Measurements from ENCODE around the gene SPINK13. TPM values are rescaled to one million over a fixed set of nuclear protein-coding genes. Genes with fewer than 3 reads are reported as not detected.
"Not testable (repeated sequence)": the region's sequence is repeated elsewhere in the genome, so short reads cannot be mapped to it uniquely, and the experiment has no call there.

Gene SPINK13, protein sequence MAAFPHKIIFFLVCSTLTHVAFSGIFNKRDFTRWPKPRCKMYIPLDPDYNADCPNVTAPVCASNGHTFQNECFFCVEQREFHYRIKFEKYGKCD
- total RNA-seq (2014; rRNA removed; shearing (Covaris generic)) = not detected in 2 replicates

DNA sequence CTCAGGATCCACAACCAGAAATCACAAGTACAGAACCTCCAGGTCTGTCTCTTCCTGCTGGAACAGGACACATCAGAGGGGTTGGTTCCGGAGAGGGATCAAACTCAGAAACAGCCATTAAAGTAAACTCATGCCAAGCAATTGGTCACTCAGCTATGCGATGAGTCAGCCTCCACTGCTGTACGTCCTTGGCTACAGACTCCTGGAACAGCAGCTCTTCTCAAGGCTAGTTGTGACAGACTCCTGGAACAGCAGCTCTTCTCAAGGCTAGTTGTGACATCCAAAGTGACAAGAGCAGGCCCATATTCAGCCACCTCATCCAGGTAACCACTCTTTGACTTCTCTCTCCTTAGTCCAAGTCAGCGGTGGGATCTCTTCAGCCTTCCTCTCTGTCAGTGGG, at the start of gene SPINK13:
Gene SPINK13 (plus strand): TSS at position 229 of the 400 bp plus-strand sequence. CDS start 1,279 bp downstream, outside the sequence.
- peak; percentile 81 for DNase-seq (ENCODE audit: low read depth)

DNA sequence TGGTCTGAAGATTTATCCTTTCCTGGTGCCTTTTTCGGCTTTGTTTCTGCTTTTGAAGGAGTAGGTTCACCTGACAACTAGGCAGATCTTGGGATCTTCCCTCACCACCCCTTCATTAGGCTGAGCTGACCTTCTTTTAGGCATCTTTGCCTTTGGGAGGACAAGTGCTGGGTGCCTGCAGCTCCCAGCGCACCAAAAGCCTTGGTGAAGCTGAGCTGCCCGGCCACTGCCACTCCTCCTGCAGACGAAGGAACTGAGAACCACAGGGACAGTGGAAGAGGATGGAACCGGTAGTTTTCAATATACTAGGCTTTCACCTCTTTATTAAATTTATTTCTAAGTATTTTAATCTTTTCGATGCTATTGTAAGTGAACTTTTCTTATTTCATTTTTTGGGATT, 47.1 kb upstream of the SPINK13 start:
- no peak for DNase-seq (ENCODE audit: low read depth)

DNA sequence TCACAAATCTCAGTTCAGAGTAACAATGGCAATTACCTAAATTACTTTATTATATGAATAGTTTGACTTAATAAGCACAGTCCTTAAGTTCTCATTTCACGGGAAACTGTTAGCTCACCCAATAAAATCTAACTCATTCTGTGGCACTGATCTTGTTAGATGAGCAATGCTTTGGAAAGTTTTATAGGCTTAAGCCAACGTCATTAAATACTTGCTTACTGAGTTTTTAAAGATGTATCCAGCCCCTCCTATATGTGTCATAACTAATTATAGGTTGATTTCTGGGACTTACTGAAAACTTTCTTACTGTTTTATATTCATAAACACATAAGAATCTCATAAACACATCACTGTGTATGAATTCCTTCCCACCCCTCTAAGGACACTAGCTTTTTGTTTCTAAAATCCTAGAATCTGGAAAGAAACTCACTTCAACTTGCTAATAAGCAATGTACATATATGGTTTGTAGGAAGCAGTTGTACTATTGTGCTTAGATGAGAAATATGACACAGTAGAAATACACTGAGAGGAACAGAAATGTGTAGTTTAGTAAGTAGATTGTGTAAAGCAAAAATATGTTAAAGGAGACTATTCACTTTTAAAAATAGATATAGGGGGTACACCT, 44.4 kb upstream of the SPINK13 start:
- DNase-seq (ENCODE audit: low read depth) = peak; percentile 12

DNA sequence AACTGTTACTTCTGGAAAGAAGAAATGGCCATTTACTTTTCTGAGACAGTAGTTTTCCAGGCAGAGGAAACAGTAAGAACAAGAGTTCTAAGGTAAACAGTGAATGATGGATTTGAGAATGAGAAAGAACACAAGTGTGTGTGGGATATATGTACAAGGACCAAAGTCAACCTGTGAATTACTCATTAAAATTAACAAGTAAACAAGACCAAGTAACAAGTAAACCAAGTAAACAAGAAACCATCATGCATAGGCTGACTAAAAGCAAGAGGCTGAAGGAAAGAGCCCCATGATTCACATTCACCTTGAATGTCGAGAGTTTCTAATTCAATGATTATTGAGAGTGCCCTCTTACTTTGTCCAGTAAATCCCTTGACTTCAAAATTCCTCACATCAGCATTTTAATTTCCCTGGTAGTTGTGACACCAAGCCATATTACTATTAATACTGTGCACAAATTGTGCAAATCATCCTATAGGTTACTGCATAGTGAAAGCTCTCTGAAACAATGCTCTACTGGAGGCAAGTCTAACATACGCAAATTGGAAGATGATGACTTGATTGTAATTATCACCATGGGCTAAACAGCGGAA, 40.1 kb upstream of the SPINK13 start:
- no peak for DNase-seq (ENCODE audit: low read depth)

DNA sequence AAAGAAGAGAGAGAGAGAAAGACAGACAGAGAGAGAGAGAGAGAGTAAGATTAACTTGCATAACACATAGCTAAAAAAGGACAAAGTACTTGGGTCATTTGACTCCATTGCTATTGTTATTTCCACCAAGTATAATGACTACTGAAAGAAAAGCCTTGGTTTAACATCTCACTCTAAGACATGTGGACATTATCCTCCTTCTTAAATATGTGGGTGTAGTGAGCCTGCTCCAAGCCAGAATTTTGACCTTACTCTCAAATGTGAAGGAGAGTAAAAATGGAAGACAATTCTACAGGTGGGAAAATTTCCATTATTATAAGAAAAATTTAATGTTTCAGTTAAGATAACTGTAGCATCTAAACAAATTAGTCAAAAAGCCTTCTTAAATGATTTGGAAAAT, 38.8 kb upstream of the SPINK13 start:
- DNase-seq (ENCODE audit: low read depth) = no peak

DNA sequence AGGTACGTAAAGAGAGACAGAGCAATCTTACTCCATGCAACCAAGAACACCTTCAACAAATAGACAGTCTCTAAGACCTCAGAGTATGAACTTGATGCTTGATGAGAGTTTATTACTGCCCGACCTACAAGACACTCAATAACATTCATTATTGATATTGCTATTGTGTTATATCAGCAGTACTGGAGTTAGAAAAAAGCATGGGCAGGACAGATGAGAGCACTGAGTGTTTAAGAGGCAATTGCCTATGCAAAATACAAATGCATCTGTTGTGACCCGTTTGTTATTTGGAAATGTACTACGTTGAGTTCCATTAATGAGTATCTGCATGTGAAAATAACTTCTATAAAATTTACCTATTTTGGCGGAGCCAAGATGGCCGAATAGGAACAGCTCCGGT, 38.4 kb upstream of the SPINK13 start:
- no peak for DNase-seq (ENCODE audit: low read depth)

DNA sequence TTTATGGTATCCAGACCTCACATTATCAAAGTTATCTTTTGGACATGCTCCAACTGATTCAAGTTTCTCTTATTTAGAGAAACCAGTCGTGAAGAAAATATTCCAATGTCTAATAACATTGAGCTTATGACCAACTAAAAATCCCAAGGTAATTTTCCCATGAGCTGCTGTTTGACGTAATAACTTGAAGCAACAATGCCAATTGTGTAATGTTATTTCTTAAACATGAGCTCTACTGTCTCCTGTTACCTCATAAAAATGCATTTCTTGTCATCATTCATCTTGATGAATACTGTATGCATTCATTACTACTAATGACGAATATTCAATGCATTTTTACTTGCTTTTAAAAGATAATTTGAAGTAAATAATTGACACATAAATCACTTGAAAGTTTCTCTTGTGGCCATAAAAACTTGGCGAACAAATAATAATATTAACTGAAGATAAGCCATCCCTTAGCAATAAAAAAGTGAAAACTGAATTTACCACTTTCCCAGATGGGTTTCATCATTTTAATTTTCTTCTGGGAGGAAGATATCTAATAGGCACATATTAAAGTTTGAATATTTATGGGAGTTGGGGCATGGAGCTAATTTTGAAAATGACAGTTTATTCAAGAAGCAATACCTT, 30.7 kb upstream of the SPINK13 start:
- no peak for DNase-seq (ENCODE audit: low read depth)

DNA sequence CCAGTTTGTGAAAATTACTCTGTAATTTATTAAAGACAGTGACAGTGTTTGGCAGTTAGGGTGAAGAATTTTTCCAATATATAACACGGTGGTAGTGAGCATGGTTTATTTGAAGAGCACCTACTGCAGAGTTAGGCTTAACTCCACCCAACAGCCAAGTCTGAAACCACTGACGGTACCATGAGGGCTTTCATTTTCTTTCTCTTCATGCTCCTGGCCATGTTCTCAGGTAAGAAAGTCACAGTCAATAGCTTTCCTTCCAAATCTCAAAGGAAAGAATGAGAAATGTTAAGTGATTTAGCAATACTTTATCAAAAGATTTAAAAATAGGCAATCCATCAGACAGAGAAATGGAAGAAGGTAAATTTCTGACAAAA, 30.2 kb upstream of the SPINK13 start, which contains the start of gene MARCOL:
Gene MARCOL (plus strand): TSS at position 108 of the 377 bp plus-strand sequence. CDS start 73 bp downstream, at position 181.
- no peak for DNase-seq (ENCODE audit: low read depth)

DNA sequence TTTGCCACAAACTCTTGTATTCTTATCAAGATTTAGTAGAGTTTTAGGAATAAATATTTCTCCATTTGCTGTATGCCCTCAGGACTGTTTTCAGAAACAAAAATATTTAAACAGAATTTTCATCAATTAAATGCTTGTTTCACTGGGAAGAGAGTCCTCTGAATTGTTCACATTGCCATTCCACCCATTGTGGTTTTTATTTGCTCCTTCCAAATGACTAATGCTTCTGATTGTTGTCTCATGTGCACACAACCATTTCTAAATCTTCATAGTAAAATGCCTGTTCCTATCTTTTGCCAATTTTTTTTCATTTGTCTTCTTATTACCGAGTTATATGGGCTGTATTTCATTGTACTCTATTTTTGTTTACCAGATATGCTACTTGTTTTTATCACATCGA, 19.7 kb upstream of the SPINK13 start:
- no peak for DNase-seq (ENCODE audit: low read depth)

DNA sequence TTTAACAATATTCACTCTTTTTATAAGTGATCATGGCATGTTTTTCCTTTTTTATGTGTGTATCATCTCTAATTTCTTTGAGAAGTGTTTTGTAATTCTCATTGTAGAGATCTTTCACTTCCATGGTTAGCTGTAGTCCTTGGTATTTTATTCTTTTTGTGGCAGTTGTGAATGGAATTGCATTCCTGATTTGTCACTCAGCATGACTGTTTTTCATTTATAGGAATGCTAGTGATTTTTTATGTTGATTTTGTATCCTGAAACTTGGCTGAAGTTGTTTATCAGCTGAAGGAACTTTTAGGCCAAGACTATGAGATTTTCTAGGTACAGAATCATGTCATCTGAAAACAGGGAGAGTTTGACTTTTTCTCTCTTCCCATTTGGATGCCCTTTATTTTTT, 13.1 kb upstream of the SPINK13 start:
- no peak for DNase-seq (ENCODE audit: low read depth)

DNA sequence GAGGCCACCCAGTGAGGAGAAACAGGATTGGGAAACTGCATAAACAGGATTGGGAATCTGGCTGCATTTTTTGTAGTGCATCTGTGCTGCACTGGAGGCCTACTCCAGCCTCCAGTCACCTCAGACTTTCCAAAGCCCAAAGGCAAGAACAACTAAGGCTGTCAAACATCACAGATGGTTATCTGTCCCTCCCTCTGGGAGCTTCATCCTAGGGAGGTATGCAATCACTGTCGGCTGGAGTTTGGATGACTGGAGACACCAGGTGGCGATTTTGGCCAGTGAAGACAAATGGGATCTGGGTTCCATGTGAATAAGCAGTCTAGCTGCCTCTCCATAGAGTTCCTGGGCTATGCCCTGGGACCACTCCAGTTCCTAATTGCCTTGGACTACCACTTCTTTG, 9.3 kb upstream of the SPINK13 start:
- no peak for DNase-seq (ENCODE audit: low read depth)

DNA sequence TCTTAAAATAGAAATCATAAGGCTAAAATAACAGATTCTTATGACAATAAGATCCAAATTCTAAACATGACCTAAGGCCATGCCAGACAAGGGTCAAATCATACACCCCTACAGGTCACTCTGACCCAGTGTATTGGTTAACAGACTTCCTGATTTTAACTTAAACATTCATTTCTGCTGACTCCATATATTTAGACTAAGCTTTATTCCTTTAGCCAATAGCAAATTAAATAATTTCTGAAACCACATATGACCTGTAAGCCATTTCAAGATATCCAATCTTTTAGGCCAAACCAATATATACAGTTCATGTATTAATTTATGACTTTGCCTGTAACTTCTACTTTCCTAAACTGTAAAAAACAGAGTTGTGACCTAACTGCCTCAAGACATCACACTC, 7.4 kb upstream of the SPINK13 start:
- DNase-seq (ENCODE audit: low read depth) = no peak

DNA sequence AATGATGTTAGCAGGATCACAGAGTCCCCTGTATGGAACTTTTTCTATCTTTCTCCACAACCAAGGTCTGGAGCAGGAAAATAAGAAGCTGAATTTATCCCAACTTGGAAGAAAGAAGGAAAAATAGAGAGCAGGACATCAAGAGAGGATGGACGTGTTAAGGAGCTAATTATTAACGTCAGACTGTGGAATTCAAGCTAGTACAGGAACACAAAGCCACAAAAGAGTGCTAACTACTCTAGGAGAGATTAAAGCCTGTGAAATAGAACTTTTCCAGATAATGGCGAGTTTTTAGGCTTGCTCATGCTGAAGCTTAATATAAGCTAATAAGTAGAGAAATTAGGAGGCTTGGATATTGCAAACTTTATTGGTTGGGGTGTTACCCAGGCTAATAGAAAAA, 632 bp upstream of the SPINK13 start:
- no peak for DNase-seq (ENCODE audit: low read depth)

DNA sequence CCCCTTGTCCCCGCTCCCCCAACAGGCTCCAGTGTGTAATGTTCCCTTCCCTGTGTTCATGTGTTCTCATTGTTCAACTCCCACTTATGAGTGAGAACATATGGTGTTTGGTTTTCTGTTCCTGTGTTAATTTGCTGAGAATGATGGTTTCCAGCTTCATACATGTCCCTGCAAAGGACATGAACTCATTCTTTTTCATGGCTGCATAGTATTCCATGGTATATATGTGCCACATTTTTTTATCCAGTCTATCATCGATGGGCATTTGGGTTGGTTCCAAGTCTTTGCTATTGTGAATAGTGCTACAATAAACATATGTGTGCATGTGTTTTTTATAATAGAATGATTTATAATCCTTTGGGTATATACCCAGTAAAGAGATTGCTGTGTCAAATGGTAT, 6.5 kb downstream of the SPINK13 start:
- DNase-seq (ENCODE audit: low read depth) = not testable (repeated sequence)

DNA sequence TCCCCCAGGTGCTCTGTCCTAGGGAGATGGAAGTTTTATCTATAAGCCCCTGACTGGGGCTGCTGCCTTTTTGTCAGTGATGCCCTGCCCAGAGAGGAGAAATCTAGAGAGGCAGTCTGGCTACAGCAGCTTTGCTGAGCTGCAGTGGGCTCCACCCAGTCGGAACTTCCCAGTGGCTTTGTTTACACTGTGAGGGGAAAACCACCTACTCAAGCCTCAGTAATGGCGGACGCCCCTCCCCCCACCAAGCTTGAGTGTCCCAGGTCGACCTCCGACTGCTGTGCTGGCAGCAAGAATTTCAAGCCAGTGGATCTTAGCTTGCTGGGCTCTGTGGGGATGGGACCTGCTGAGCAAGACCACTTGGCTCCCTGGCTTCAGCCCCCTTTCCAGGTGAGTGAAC, 12.3 kb downstream of the SPINK13 start:
- DNase-seq (ENCODE audit: low read depth) = peak; percentile 42

DNA sequence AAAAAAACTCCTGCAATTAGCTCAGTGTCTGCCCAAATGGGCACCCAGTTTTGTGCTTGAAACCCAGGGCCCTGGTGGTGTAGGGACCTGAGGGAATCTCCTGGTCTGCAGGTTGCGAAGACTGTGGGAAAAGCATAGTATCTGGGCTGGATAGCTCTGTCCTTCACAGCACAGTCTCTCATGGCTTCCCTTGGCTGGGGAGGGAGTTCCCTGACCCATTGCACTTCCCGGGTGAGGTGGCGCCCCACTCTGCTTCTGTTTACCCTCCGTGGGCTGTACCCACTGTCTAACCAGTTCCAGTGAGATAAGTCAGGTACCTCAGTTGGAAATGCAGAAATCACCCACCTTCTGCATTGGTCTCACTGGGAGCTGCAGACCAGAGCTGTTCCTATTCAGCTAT, 12.7 kb downstream of the SPINK13 start:
- not testable (repeated sequence) for DNase-seq (ENCODE audit: low read depth)

DNA sequence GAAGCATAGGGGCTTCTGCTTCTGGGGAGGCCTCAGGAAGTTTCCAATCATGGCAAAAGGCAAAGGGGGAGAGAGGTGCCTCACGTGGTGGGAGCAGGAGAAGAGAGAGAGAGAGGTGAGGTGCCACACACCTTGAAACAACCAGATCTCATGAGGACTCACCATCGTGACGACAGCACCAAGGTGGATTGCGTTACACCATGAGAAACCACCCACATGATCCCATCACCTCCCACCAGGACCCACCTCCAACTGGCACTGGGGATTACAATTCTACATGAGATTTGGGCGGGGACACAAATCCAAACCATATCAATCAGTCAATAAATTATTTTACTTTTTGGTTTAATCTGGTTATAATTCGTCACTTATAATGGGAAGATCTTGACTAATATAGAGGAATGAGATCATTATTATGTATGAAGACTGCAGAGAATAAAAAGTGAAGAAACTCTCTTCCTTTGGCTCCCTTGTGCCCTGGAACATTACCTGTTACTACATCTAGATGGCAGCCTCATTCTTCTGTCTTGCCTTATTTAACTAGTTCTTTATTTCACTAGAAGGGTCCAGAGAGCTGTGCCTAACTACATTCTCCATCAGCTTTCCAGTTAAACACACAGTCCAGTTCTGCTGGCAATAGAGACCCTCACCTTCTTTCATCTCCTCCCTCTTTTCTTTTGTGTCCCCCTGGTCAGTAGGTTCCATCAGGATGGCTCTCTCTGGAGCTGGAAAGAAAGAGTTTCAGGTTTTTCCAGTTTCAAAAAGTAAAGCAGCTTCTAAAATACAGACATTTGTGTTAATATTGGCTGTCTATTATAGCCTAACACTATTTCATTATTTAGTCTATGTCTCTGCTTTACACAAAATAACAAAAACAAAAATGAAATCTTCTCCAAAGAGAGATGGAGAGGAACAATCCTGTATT, 21.9 kb downstream of the SPINK13 start:
- no peak for DNase-seq (ENCODE audit: low read depth)

DNA sequence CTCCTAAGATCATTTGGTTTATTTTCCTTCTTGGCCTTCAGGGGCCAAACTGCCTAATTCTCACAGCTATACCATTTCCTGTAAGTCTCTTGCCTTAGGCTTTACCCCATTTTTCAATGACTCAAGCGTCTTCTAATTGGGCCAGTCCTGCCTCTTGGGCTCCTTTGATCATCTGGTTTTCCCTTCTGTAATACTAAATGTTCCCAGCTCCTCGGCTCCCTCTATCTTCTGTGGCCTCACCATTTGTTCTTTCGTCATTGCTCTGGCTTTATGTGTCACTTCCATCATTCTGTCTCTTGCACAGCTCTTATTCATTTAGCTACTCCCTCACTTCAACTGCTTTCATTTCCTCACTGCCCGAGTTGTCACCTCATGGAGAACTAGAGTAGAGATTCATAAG, 29.1 kb downstream of the SPINK13 start:
- DNase-seq (ENCODE audit: low read depth) = no peak

DNA sequence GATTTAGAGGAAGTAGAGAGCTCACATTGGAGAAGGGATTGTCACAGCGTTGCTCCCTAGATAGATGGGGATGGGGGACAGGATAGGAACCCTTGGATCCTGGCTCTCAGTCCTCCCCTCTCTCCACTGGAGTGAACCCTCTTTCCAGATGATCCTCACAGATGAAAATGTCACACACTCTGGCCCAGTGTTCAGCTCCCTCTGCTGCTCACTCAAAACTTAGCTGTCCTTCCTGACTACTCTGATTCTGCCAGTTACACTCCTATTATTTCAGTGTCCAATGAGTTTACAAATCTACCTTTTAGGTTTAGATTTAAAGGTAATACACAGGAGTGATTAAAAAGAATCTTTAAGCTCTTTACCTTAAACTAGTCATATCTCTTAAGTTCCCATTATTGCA, 37.9 kb downstream of the SPINK13 start:
- DNase-seq (ENCODE audit: low read depth) = no peak

DNA sequence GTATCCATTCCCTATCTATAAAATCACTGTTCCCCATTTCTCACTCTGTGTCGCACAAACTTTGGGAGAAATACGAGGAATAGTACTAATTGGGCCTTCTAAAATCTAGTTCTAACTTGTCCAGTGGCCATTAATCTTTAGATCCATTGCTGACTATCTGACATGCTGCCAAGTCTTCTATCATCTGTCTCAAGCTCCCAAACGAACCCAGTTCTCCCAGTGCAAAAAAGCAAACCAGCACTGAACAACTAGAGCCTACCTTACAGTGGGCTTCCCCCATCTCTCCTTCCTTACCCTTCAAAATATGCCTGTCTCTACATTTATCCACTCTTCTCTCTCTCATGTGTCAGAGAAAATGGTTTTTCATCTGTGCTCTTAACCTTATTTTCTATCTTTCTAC, 40.4 kb downstream of the SPINK13 start:
- DNase-seq (ENCODE audit: low read depth) = no peak

DNA sequence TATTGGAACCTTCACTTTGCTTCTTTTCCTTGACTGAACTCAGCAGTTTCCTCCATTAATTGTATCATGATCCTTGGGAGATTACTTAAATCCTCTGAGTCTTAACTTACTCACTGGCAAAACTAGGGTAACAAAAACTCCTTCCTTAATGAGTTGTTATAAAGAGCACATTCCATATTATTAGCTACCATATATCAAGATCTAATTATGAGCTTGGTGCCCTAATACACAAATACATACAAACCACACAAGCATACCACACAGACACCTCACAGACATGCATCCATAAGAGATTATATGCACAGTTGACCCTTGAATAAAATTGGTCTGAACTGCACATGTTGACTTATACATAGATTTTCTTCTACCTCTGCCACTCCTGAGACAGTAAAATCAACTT, 41.2 kb downstream of the SPINK13 start:
- no peak for DNase-seq (ENCODE audit: low read depth)

DNA sequence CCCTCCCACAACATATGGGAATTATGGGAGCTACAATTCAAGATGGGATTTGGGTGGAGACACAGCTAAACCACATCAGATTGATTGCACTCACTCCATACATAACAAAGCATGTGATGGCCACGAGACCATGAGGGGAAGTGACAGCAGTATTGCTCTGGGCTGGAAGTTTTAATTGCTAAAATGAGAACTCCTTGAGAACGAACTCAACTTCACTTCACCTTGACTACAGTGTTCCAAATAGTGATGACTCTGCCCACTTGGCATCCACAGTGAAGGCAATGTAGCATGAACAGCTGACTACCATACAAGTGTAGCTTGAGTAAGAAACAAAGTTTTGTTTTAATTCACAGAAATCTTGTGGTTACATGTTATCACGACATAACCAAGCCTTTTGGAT, 42.9 kb downstream of the SPINK13 start:
- DNase-seq (ENCODE audit: low read depth) = no peak
